LHCN-M2 (cell line): Measurements from ENCODE around the gene ECSCR. TPM values are rescaled to one million over a fixed set of nuclear protein-coding genes. Genes with fewer than 3 reads are reported as not detected.

Source experiments
- DNase-seq: peaks from one replicate; pipeline ENCODE4 v3.0.0-alpha.2; 2012; ENCODE audit warnings: low read depth
- total RNA-seq: library from RNA; depleted of rRNA; stranded (reverse); fragments of >200 nt; gene quantifications from 2 replicates; pipeline ENCODE4 v1.2.3, GENCODE V29; 2014

Gene ECSCR
- total RNA-seq, 1 experiment from 2014 or later: 0.40 TPM

GRCh38 chr5:139474890-139475791 is 12.6 kb upstream of the ECSCR start:
- DNase-seq: peak; percentile 84

DNA sequence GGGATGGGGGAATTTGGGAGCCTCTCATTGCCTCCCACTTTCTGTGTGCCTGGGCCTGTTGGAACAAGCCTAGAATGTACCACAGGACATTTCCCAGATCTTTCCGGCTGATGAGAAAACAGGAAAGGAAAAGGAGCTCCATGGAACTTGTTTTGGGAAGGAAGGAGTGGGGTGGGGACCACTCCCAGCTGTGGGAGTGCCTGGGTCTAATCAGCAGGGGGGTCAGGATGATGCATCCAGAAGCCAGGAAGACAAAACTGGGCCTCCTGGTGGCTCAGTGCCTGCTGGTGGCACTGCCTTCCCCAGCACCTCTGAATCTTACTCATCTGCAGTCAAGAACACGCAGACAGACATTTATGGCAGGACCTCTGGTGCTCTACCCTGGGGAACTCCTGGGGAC is 11.0 kb upstream of the ECSCR start:
- DNase-seq: no peak

DNA sequence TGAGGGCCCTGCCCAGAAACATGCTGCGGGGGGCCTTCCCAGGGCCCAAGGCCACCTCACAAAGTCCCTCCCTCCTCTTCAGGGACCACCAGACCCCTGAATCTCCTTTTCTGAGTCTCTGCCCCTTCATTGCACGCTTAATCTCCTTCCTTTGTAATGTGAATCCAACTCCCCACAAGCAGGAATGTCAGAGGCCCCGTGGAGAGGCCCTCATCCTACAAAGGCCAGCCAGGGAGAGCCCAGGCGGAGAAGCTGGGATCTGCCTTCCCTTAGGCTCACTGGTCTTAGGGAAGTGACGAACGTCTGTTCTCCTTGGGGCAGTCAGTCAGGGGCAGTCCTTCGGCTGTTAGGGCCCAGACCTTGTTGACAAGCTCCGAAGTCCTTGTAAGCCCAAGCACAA is 10.6 kb upstream of the ECSCR start:
- DNase-seq: no peak

DNA sequence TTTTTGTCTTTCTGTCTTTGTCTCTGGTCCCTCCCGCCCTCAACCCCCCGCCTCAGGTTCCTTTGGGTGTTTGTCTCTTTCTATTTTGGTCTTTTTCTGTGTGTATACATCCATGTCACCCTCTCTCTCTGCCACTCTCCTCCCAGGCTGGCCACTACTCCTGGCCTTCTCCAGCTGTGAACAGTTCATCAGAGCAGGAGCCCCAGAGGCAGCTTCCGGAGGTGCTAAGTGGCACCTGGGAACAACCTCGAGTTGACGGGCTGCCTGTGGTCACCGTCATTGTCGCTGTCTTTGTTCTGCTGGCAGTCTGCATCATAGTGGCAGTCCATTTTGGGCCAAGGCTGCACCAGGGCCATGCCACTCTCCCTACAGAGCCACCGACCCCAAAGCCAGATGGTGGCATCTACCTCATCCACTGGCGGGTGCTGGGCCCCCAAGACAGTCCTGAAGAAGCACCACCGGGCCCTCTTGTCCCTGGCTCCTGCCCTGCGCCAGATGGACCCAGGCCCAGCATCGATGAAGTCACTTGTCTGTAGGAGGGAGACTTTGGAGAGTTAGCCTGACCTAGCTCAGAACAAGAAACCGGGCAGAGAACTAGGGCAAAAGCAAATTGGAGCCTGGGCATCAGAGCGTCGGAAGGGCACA is 10.0 kb upstream of the ECSCR start:
- no peak for DNase-seq

DNA sequence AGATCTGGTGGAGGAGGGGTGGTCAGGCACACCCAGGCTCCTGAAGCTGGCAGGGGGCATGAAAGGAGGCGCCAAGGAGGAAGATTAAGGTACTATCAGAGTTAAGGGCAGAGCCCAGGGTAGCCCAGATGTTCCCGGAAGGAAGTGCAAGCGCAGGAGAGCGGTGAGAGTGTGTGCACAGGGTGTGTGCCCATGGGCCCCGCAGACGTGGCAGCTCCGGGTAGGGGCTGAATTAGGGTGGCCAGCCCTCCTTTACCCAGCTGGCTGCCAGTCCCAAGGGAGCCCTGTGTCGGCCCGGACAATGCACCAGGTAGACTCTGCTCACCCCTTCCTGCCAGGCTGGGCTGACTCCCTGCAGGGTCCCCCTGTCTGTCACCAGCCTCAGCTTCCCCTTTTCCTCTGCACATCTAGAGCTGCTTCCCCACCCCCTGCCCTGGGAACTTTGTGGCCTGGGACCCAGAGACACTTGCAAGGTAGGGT is 8.3 kb upstream of the ECSCR start, which contains the start of gene SMIM33:
TSS of gene SMIM33 (plus strand) at position 184 of the 480 bp plus-strand sequence. CDS start at position 302, 118 bp downstream.
- no peak for DNase-seq

DNA sequence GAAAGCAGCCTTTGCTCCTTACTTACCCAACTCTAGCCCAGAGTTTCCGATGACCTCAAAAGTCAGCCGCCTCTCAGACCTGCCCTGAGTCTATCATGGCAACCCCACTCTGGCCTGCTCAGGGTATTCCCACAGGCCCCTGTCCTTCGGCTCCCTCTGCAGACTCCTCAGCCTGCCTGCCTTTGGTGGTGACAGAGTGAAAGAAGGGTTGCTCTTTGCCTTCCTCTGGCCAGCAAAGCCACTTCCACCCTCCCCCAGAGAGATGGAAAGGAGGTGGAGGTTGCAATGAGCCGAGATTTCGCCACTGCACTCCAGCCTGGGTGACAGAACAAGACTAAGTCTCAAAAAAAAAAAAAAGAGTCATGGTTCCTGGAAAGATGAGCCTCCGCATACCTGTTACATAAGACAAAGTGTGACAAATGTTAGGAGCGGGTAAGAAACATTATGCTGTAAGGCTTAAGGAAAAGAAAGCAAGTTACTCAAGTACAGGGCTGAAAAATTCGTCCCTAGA is 5.9 kb upstream of the ECSCR start:
- no peak for DNase-seq

GRCh38 chr5:139461698-139462097 is 845 bp downstream of the ECSCR start:
- peak; percentile 80 for DNase-seq

- DNase-seq: no peak
These were observed 1.4 kb downstream of the ECSCR start for GRCh38 chr5:139461176-139461575.

DNA sequence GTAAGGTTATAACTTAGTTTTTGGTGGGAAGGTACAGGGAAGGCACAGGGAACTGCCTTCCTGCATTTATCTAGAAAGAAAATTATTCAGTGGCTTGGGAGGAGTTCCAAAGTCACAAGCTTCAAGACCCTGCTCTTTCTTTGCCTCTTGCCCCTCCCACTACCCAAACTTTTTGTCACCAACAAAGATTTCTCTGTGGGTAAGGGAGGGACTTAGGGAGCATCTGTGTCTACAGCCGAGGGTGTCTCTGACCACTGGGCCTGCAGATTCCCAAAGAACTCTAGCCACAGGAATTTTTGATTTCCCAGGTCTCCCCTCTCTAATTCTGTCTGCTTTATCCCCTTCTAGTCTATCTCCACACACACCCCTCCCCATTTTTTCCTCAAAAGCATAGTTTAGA is 2.1 kb downstream of the ECSCR start:
- DNase-seq: peak; percentile 55

DNA sequence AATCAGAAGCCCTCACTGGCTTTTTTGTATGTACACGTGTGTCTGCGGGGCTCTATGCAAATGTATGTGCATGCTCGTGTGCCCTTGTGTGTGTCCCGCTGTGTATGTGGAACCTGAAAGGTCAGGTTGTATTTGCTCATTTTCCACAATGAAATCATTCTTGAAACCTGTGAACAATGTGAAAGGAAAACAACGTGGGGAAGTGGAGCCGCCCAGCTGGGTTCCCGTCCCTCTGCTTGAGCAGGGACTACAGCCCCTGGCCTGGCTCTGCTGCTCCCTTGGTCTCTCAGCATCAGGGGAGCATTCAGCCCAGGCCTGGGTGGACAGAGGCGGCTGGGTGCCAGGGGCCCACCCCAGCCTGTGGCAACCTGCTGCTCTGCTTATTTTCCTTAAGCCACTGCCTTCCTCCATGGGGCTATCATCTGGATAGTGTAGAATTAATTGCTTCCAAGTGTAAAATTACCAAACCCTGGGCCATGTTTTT is 3.0 kb downstream of the ECSCR start:
- no peak for DNase-seq

- peak; percentile 81 for DNase-seq
These were observed 3.7 kb downstream of the ECSCR start for GRCh38 chr5:139458580-139459407.

DNA sequence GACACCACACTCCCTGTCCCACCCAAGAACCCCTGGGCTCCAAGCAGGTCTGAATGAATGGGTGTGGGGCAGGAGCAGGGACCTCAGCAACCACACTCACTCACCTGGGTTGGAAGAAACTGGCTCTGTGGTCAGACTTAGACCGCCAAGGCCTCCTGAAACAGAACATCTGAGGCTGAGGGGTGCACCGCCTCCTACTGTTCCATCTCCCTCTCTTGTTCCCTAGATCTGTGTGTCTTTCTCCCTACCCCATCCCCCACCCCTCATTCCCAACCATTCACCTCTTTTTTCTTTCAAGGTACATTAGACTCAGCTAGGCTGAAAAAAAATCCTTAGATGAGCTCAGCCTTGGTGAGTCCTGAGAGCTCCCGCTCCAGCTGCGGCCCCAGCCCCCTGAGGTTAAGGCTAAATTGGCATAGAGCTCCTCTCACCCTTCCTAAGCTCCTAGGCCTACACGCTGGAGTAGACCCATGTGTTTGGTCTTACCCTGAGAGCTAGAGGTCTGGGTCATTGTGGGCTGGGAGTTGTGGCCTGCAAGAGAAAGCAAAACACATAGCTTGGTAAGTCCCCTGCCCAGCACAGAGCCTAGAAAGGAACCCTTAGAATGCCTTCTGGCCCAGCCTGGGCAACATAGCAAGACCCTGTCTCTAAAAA is 4.8 kb downstream of the ECSCR start:
- no peak for DNase-seq

DNA sequence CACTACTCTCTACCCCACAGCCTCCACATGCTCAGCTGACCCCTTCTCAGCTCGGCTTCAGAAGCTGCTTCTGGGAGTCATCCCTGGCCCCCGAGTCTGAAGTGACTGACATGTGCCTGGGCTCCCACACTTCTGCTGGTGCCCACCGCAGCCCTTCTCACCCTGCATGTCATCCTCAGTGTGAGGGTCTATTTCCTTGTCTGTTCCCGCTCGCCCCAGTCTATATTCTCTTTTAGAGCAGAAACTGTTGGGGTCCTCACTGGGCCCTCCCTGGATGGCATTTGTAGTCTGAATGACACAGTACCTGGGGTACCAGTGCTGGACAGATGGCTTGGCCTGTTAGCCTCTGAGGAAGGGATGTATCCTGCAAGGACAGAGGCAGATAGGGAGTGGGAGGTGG is 5.3 kb downstream of the ECSCR start:
- DNase-seq: no peak

DNA sequence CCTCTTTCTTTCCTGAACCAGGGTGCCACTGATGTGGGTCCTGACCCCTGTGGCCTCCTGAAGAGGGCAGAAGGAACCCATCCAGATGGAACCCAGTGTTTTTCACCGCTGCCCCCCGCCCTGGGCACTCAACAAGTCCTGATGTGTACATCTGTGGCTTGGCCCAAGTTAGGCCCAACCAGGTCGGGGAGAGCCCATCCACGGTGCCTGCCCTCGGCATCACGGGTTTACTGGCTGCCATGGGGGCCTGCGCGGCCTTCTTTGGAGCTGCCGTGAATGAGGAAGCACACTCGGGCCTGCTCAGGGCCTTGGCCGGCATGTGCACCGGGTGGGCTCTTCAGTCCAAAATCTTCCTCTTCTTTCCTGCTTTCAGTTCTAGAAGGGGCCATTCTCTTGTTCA is 5.8 kb downstream of the ECSCR start:
- DNase-seq: no peak

DNA sequence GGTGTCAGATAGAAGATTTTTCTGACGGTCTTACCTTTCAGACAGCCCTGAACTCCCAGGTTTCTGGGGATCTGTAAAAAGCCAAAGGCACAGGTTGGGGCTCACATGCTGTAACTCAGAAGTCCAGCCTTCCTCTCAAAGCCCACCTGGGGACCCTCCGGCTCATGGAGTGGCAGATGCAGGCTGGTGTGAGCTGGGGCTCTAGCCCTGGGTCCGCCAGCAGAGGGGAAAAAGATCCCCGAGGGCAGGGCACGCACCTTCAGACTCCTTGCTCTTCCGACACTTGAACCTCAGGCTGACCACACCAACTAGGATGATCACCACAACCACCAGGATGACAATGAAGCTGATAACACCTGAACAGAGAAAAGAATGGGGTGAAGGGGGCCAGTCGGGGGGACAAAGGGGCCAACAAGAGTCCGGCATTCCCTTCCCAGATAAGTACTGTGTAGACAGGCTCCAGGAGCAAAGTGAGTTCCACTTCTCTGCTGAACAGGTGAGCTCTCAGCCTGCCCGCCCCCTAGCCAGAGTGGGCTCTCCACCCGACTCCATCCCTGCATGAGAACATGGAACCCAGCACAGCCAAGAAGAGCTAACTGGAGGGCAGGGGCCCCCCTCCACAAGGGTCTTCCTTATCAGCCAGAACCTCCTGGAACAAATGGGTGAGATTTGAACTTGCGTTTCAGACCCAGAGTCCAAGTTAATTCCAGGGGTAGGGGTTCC is 7.8 kb downstream of the ECSCR start:
- no peak for DNase-seq

- no peak for DNase-seq
These were observed 8.6 kb downstream of the ECSCR start for GRCh38 chr5:139453683-139454567.

DNA sequence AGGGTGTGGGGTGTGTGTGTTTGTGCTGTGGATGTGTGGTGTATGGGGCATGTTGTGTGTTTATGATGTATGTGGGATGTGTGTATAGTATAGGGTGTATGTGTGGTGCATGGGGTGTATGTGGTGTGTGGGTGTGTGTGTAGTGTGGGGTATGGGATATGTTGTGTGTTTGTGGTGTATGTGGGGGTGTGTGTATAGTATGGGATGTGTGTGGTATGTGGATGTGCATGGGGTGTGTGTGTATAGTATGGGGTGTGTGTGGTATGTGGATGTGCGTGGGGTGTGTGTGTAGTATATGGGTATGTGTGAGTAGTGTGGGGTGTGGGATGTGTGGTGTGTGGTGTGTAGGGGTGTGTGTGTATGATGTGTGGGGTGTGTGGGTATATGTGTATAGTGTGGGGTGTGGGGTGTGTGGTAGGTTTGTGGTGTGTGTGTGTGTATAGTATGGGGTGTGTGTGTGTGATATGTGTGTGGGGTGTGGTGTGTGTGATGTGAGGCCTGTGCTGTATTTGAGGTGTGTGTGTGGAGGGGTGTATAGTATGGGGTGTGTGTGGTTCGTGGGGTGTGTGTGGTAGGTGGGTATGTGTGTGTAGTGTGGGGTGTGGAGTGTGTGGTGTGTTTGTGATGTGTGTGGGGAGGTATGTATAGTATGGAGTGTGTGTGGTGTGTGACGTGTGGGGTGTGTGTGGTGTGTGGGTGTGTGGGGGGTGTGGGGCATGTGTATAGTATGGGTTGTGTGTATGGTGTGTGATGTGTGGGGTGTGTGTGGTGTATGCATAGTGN is 10.5 kb downstream of the ECSCR start:
- DNase-seq: no peak

DNA sequence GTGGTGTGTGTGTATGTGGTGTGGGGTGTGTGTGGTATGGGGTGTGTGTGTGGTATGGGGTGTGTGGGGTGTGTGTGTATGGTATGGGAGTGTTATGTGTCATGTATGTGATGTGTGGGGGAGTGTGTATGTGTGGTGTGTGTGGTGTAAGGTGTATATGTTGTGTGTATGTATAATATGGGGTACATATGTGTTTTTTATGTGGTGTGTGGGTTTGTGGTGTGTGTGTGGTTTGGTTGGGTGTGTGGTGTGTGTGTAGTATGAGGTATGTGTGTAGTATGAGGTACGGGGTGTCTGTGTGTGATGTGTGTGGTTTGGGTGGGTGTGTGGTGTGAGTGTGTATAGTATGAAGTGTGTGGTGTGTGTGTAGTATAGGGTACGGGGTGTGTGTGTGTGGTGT is 11.4 kb downstream of the ECSCR start:
- no peak for DNase-seq
